Motor neuron (in vitro differentiated cells): ENCODE data around the gene PRKRA. TPM values are rescaled to one million over a fixed set of nuclear protein-coding genes. Genes with fewer than 3 reads are reported as not detected.

Source experiments
- ATAC-seq, 8 experiments: fragments of 200-7000 bp; cut with Tn5 transposase; replicated peaks in 6 of 8; 2 replicates each; pipeline ENCODE4 v1.8.0; 2021; ENCODE audit warnings: mild to moderate bottlenecking in 8 of 8, moderate library complexity in 8 of 8
- H3K27ac ChIP-seq, 2 donors: fragments of 250-450 bp; sonication (Bioruptor Pico); 2 replicates each; pipeline ENCODE4 v1.9.0; 2021; ENCODE audit warnings: antibody characterized with exemption in 2 of 2, mild to moderate bottlenecking in 2 of 2, moderate library complexity in 1 of 2
- H3K4me1 ChIP-seq, 2 donors: fragments of 250-450 bp; sonication (Bioruptor Pico); replicated peaks in 1 of 2; 2 replicates each; pipeline ENCODE4 v1.6.1; 2021; ENCODE audit warnings: antibody characterized with exemption in 2 of 2, mild to moderate bottlenecking in 2 of 2, moderate library complexity in 1 of 2
- H3K4me3 ChIP-seq, 5 donors: fragments of 250-450 bp; sonication (Bioruptor Pico); 2 replicates each; pipeline ENCODE4 v1.9.0; 2021; ENCODE audit warnings: antibody characterized with exemption in 5 of 5, mild to moderate bottlenecking in 5 of 5, moderate library complexity in 4 of 5
- WGBS, 10 experiments: fragments of 450-650 bp; shearing (Covaris generic); methylation state at CpG; one replicate each; pipeline ENCODE4 v1.0.0; 2022; 5-methylcytosine and 5-hydroxymethylcytosine counted together
- in situ Hi-C, 9 experiments: fragments of 400-800 bp; cut with MboI; loops; one replicate each; pipeline ENCODE4 v1.15.0; 2021; ENCODE audit warnings: low sequenced_read_pairs in 9 of 9, low pct_unique_long_range_greater_than_20kb in 2 of 9; ENCODE audit not compliant: unreplicated experiment in 9 of 9
- total RNA-seq, 8 experiments: library from RNA; unstranded; fragments of 300-600 nt; gene quantifications; 2 replicates each; pipeline versions ENCODE4 v1.2.3 to v1.2.4, GENCODE V29; 2022

The PRKRA gene
- 10 to 100 TPM; 28.6 to 74.0 (median 63.6) TPM for total RNA-seq

DNA sequence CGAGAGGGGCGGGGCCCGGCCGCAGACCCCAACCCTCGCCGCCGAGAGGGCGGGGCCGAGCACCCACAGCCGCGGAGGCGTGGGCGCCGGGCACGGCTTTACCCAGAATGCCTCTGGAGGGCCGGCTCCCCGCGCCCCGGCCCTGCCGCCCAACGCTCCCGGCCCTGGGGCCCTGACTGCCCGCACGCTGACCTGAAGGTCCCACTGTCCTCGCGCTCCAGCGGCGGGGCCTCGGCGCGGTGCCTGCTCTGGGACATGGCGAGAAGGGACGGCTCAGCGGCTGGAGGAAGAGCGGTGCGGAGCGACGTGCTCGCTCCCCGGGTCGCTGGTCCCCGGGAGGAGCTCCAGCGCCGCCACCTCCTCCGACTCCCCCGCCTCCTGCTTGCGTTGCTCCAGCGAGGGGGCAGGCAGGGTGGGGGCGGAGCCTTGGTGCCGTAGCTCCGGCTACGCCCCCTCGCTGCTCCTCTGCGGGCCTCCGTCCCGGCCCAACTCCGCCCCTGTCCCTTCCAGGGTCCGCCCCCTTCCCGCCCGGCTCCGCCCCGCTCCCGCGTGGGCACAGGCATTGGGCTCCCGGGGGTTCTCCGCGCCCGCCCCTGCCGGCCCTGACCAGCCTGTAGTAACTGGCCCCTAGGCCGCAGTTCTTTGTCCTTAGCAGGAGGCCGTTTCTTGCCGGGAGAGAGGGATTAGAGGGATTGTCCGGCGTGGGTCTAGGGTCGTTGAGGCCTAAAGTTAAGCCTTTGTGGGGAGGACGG, at the start of gene PRKRA, which contains the start of gene PJVK:
PRKRA (minus strand) TSS at position 402 of the 752 bp plus-strand sequence; CDS start at position 257, 145 bp downstream.
PJVK (plus strand) TSS at position 605 of the 752 bp plus-strand sequence. CDS start 2,032 bp downstream, outside the sequence.
- Histone ChIP-seq H3K4me1 (peaks cover 16 to 26% of the 10 kb centered on the region in 2 donors), H3K4me3 (peak within 1 kb of the TSS; percentile 77 to 94 (median 85)), H3K27ac (peak within 1 kb of the TSS; percentile 99)
- in situ Hi-C loops: no loop called here
- 0 to 5% (median 2%) methylated on average over 2 to 8 of the region's 76 CpGs; no CpG with 5 or more reads in 7 of the 10 experiments for WGBS, 10 experiments
- peak; percentile 86 to 93 (median 91) for ATAC-seq

DNA sequence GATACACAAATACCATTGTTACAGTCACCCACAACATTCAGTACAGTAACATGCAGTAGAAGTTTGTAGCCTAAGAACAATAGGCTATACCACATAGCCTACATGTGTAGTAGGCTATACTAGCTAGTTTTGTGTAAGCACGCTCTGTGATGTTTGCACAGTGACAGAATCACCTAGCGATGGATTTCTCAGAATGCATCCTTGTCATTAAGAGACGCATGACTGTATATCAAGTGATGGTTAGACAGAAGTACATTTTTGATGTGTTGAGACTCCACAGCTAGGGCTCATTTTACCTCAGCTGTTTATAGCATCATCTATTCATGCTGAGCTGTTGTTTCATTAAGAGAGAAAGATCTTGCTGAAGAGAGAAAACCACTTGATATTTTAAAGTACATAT, 48.7 kb upstream of the PRKRA start:
- 90 to 100% (median 100%) methylated on average over 1 to 3 of the region's 3 CpGs; no CpG with 5 or more reads in 2 of the 10 experiments for WGBS, 10 experiments

DNA sequence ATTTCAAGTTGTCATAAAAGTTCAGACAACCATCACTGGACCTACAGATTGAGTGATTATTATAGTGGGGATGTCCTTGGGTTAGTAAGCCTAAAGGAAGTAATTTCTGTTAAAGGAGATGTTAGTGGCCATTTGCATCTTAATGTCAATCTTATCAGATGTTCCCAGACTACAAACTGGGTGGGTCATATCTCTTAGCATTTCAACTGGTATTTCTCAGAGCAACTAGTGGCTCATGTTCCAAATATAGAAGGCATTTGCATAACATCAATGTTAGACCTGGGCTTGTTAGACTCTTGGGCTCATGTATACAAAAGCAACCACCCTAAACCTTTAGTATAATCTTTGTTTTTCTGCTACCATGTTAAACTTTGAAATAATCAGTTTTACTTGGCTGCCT, 47.2 kb upstream of the PRKRA start:
- in situ Hi-C loops: no loop called here
- H3K4me1 ChIP-seq: no peaks in the 10 kb centered on the region
- peak in 3 of 8 experiments; percentile 86 to 100 (median 100) for ATAC-seq
- H3K4me3 ChIP-seq: no peak overlapping the region
- no peak overlapping the region for H3K27ac ChIP-seq

More for the DNA sequence above, 48.7 kb upstream of the PRKRA start:
- Histone ChIP-seq H3K4me3 (no peak overlapping the region), H3K4me1 (no peaks in the 10 kb centered on the region), H3K27ac (no peak overlapping the region)
- ATAC-seq: no peak
- in situ Hi-C loops: no loop called here

DNA sequence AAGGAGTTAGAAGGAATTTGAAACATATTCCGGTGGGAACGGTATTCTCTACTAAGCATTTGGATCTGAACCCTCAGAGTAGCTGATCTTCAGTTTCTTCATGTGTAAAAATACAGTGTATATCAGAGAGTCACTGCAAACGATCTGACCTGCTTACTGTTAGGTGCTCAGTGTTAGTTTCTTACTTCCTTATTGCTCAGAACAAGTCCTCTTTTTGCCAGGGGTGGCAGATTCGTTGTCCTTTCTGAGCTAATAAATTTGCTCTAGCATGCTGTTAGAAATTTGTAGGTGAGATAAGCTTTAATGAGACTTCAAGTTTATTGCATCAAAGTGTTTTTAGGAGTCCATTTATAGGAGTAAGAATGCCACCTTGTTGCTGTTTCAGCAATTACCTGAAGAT, 45.1 kb upstream of the PRKRA start:
- Histone ChIP-seq H3K4me3 (no peak overlapping the region), H3K27ac (no peak overlapping the region), H3K4me1 (no peaks in the 10 kb centered on the region)
- 57 to 100% (median 89%) methylated on average over 1 to 4 of the region's 4 CpGs; no CpG with 5 or more reads in 1 of the 10 experiments for WGBS, 10 experiments
- in situ Hi-C loops: no loop called here
- no peak for ATAC-seq

DNA sequence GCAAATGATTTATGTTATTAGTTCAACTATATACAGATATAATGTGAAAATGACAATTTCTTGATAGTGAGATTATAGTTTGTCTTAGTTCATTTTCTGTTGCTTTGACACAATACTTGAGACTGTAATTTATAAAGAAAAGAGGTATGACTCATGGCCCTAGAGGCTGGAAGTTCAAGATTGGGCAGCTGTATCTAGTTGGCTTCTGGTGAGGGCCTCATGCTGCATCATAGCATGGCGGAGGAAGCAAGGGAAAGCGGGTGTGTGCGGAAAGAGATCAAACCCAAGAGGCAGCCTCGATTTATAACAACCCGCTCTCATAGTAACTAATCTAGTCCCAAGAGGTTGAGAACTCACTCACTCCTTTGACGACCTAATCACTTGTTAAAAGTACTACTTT, 40.6 kb upstream of the PRKRA start:
- 81 to 100% (median 96%) methylated on average over 1 to 6 of the region's 6 CpGs; no CpG with 5 or more reads in 2 of the 10 experiments for WGBS, 10 experiments
- Histone ChIP-seq H3K4me3 (no peak overlapping the region), H3K4me1 (no peaks in the 10 kb centered on the region), H3K27ac (no peak overlapping the region)
- in situ Hi-C loops: no loop called here
- ATAC-seq: no peak

DNA sequence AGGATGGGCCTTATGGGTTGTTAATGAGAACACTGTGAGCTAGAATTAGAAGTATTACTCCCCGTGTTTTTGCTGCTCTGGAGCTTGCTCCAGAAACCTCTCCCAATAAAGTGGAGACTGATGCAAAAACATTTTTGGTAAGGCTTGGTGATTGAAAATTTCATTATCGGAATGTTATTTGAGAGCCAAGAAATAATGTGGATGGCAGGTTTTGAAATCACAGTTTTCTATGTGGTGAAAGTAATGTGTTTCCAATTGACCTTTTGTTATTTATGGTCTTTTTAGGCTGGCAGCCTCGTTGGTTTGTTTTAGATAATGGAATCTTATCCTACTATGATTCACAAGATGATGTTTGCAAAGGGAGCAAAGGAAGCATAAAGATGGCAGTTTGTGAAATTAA, 34.4 kb upstream of the PRKRA start:
- no peak overlapping the region for H3K4me3 ChIP-seq
- WGBS, 10 experiments: 15 to 79% (median 67%) methylated on average over 2 to 3 of the region's 3 CpGs; no CpG with 5 or more reads in 3 of the 10 experiments
- ATAC-seq: no peak
- in situ Hi-C loops: no loop called here
- H3K4me1 ChIP-seq: peaks cover 19 to 23% of the 10 kb centered on the region in 2 donors
- no peak overlapping the region for H3K27ac ChIP-seq

DNA sequence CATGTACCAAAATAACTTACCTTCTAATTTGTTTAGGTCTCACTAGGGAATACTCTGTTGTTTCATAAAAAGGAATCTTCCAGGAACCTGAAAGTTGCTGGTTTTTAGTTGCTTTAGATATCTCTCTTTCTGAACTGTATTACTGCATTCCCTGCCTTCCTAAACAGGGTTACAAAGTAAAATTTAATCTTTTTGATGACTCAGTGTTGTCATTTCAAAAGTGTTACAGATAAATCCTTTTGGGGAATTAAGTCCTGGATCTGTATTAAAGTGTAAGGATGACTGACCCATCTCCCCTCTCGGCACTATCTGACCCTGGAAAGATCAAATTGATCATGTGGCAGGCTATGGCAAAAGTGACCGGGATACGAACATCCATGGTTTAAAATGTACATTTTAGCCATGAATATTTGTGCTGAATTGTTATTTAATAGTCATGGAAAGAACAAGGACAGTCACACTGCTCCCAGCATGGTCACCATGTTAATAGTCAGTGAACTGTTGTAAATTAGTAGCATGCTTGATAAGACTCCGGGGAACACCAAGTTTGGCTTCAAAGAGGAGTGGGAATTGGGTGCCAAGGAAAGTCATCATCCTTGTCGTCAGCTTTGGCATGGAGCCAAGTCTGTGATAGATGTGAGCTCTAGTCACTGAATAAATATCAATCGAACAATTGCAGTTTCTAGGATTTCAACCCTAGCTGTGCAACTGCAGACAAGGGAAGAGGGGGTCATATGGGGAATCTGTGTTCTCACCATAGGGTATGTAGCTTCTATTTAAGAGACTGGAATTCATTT, 33.5 kb upstream of the PRKRA start:
- H3K27ac ChIP-seq: no peak overlapping the region
- H3K4me3 ChIP-seq: no peak overlapping the region
- in situ Hi-C loops: no loop called here
- peaks cover 19 to 27% of the 10 kb centered on the region in 2 donors for H3K4me1 ChIP-seq
- ATAC-seq: peak in 3 of 8 experiments; percentile 1 to 49 (median 2)
- 0 to 67% (median 50%) methylated on average over 1 to 6 of the region's 6 CpGs; no CpG with 5 or more reads in 1 of the 10 experiments for WGBS, 10 experiments

DNA sequence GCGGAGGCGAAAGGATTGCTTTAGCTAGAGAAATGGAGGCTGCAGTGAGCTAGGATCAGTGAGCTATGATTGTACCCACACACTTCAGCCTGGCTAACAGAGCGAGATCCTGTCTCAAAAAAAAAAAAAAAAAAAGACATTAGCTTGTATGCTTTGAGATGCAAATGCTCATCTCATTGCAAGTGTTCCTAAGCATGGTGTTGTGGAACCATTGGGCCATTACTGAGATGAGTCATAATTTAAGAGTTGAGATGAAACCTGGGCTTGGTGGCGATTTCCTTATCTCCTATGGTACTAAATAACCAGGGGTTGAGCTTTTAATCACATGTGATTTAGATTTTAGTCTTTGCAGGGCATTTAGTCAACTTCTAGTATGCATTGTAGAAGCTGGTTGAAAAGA, 31.5 kb upstream of the PRKRA start:
- in situ Hi-C loops: no loop called here
- H3K27ac ChIP-seq: no peak overlapping the region
- peak in 2 of 8 experiments; percentile 7 to 10 for ATAC-seq
- peaks cover 19 to 27% of the 10 kb centered on the region in 2 donors for H3K4me1 ChIP-seq
- 40 to 100% (median 88%) methylated on average over 1 to 4 of the region's 4 CpGs; no CpG with 5 or more reads in 4 of the 10 experiments for WGBS, 10 experiments
- H3K4me3 ChIP-seq: peak overlapping the region in 3 of 5 donors; percentile 3 to 95 (median 71)

DNA sequence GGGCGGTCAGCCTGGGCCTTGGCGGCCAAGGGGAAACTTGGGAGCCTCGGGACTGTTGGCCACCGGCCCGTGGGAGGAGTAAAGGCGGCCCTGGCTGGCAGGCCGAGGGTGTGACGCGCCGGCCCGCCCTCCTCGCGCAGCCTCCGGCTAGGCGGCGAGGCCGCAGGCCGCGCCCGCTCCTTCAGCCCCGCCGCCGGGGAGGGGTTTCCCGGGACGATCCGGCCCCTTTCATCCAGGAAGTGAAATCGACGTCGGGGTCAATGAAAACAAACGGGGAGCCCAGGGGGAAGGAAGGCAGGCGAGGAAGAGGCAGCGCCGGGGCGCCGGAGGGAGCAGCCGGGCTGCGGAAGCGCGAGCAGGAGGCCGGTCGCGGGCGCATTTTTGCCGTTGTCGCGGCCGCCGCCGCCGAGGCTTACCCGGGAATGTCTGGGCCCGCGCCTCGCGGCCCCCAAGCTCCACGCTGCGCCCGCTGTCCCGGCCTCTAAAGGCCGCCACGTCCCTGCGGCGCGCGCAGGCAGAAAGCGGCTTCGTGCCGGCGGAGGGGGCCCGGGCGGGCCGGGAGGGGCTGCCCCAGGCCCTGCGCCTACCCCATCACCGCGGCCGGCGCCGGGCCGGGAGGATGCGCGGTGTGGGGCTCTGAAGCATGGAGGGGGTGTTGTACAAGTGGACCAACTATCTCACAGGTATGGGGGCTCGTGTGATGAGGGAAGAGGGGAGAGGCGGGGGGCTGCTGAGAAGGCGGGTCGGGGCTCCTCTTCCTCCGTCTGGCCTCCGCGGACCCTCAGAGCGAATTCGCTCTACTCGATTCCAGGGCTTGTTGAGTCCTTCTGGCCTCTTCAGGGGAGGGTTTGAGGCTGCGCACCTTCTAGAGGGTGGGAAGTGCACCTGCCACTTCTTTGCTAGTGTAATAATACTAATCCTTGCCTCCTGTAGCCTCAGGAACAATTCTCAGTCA, 29.5 kb upstream of the PRKRA start, which contains the start of gene PLEKHA3:
PLEKHA3 (plus strand) TSS at position 231 of the 955 bp plus-strand sequence; CDS start at position 644, 413 bp downstream.
- Histone ChIP-seq H3K4me3 (peak within 1 kb of the TSS; percentile 40 to 95 (median 71)), H3K4me1 (peaks cover 19 to 31% of the 10 kb centered on the region in 2 donors), H3K27ac (peak within 1 kb of the TSS; percentile 88 to 93)
- in situ Hi-C loops: no loop called here
- 0 to 17% (median 0%) methylated on average over 1 to 14 of the region's 92 CpGs; no CpG with 5 or more reads in 6 of the 10 experiments for WGBS, 10 experiments
- peak; percentile 65 to 86 (median 78) for ATAC-seq

DNA sequence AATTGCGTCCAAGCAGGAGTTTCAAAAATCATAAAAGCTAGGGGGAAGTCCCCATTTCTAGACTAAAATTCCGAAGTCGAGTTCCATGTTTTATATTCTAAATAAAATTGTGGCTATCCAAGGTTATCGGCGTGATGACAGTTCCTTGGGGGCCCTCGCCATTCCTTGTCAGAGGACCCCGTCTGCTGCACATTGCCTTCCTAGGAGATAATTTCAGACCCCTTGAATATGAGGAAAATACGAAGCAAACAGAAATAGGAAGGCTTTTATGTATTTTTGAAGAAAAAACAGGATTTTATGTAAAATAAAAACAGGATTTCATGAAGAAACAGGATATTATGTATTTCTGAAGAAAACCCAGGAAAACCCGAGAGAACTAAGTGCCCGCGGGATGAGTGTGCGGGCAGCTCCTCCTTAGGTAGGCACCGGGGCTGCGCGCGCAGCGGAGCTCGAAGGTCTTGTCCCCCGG, 28.8 kb upstream of the PRKRA start:
- no peak for ATAC-seq
- 18 to 86% (median 52%) methylated on average over 2 to 14 of the region's 19 CpGs for WGBS, 10 experiments
- peak overlapping the region; percentile 88 to 93 for H3K27ac ChIP-seq
- H3K4me1 ChIP-seq: peaks cover 12 to 23% of the 10 kb centered on the region in 2 donors
- H3K4me3 ChIP-seq: peak overlapping the region; percentile 40 to 95 (median 71)
- in situ Hi-C loops: no loop called here

DNA sequence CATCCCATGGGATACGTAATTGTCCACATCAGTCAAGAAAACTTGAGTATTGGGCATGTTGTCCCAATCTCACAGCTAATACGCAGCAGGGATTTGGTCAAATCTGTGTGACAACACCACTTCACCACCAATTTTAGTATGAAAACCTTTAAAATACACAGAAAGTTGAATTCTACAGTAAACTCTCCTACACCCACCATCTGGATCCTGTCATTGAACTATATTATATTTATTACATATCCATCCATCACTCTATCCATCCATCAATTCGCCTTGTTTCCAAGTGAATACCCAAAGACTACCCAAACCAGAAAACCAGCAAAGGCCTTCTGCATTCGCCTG, 28.3 kb upstream of the PRKRA start:
- 40 to 92% (median 85%) methylated on average over 1 to 4 of the region's 4 CpGs; no CpG with 5 or more reads in 3 of the 10 experiments for WGBS, 10 experiments
- H3K4me3 ChIP-seq: peak overlapping the region; percentile 40 to 71 (median 53)
- ATAC-seq: no peak
- peak overlapping the region; percentile 81 to 88 for H3K27ac ChIP-seq
- in situ Hi-C loops: no loop called here
- H3K4me1 ChIP-seq: peaks cover 7 to 21% of the 10 kb centered on the region in 2 donors
